HepG2 (cell line): Measurements from ENCODE around the gene CPLX3.

Experiments
- CEBPZ ChIP-seq: IDR thresholded peaks from 2 replicates; pipeline ENCODE4 v1.6.1; 2012; ENCODE audit warnings: low read length, improper control_type of control experiment
- FOXA1 ChIP-seq, 2 experiments: fragments of 450-650 bp in 1 of 2; sonication (generic) in 1 of 2; formaldehyde crosslinking in 1 of 2; IDR thresholded peaks; 2 replicates each; pipeline versions ENCODE4 v1.4.0 to v1.6.1; 2016 to 2020; ENCODE audit warnings: missing genetic modification reagents in 1 of 2
- GTF2F1 ChIP-seq: fragments of 150-350 bp; IDR thresholded peaks from 2 replicates; pipeline ENCODE4 v1.6.1; 2014; ENCODE audit warnings: low read length
- KLF11 ChIP-seq: IDR thresholded peaks from 2 replicates; pipeline ENCODE4 v1.6.1; 2016; ENCODE audit warnings: missing compliant biosample characterization
- POLR2A ChIP-seq, 2 experiments: IDR thresholded peaks; 2 replicates each; pipeline ENCODE4 v1.6.1; 2011; ENCODE audit warnings: low read depth in 2 of 2, low read length in 2 of 2, mild to moderate bottlenecking in 1 of 2, moderate library complexity in 1 of 2; ENCODE audit not compliant: insufficient read depth in 1 of 2
- SALL2 ChIP-seq: sonication (generic); formaldehyde crosslinking; IDR thresholded peaks from 2 replicates; pipeline ENCODE4 v1.8.1; 2023; ENCODE audit warnings: mild to moderate bottlenecking, missing genetic modification reagents, inconsistent platforms
- SRF ChIP-seq: IDR thresholded peaks from 2 replicates; pipeline ENCODE4 v1.6.1; 2011; ENCODE audit warnings: mild to moderate bottlenecking, low read depth, low read length, moderate library complexity
- TEAD2 ChIP-seq: sonication (generic); formaldehyde crosslinking; IDR thresholded peaks from 2 replicates; pipeline ENCODE4 v1.9.0; 2021; ENCODE audit warnings: missing genetic modification reagents
- ZFP36 ChIP-seq: fragments of 150-350 bp; IDR thresholded peaks from 2 replicates; pipeline ENCODE4 v1.6.1; 2018; ENCODE audit warnings: borderline replicate concordance, low read length, low read depth; ENCODE audit not compliant: partially characterized antibody

GRCh38 chr15:74781431-74782258 is 44.8 kb upstream of the CPLX3 start, which contains the start of gene CSK:
- no peak for TF ChIP-seq KLF11
- TF ChIP-seq TEAD2 (CRISPR knock-in tag) = no peak
- TF ChIP-seq FOXA1 (IDR thresholded peaks at IDR 0.05) = no peak
- TF ChIP-seq FOXA1 (CRISPR knock-in tag; IDR thresholded peaks at IDR 0.05) = no peak
- no peak for TF ChIP-seq ZFP36
- peak in 1 of 2 experiments; percentile 62; a peak in 2 of 4 replicates for TF ChIP-seq POLR2A (IDR thresholded peaks at IDR 0.05; ENCODE audit: insufficient read depth in 1 of 2, low read depth in 2 of 2, low read length in 2 of 2)
- TF ChIP-seq CEBPZ = no peak
- TF ChIP-seq SRF = no peak
- TF ChIP-seq GTF2F1 = no peak
- no peak for TF ChIP-seq SALL2 (CRISPR knock-in tag)
